GM18520 (cell line): ENCODE data around the gene GARRE1.

Source experiments
- ATAC-seq: cut with Tn5 transposase; IDR thresholded peaks from one replicate; pipeline ENCODE4 v1.9.1; 2021; ENCODE audit not compliant: unreplicated experiment

The GARRE1 gene

GRCh38 chr19:34284505-34284904 lies 30.2 kb downstream of the GARRE1 start:
- no peak for ATAC-seq

GRCh38 chr19:34287662-34288140 lies 33.3 kb downstream of the GARRE1 start:
- ATAC-seq = no peak

GRCh38 chr19:34288381-34288780 lies 34.0 kb downstream of the GARRE1 start:
- ATAC-seq = no peak

- no peak for ATAC-seq
These were observed 36.9 kb downstream of the GARRE1 start for GRCh38 chr19:34291235-34291634.

- ATAC-seq = no peak
These were observed 40.7 kb downstream of the GARRE1 start for GRCh38 chr19:34295103-34295502.

GRCh38 chr19:34298891-34299520 lies 44.7 kb downstream of the GARRE1 start:
- ATAC-seq = no peak

- no peak for ATAC-seq
These were observed 45.2 kb downstream of the GARRE1 start for GRCh38 chr19:34299576-34299975.

- no peak for ATAC-seq
These were observed 46.0 kb downstream of the GARRE1 start for GRCh38 chr19:34300380-34300779.

- ATAC-seq = no peak
These were observed 46.6 kb downstream of the GARRE1 start for GRCh38 chr19:34300962-34301361.
